Liver (tissue), 3 donors: ENCODE results near the gene CHRNB1.

ENCODE experiments used
- CTCF ChIP-seq: fragments of 150-350 bp; IDR thresholded peaks from 2 replicates; pipeline ENCODE4 v1.5.1; 2017; ENCODE audit warnings: improper control_type of control experiment, low read depth, low read length; ENCODE audit not compliant: missing input control
- JUND ChIP-seq, 2 donors: IDR thresholded peaks; 2 replicates each; pipeline ENCODE4 v1.6.1; 2016; ENCODE audit warnings: antibody characterized with exemption in 2 of 2
- RAD21 ChIP-seq, 2 donors: IDR thresholded peaks; 2 replicates each; pipeline ENCODE4 v1.6.1; 2016; ENCODE audit warnings: antibody characterized with exemption in 2 of 2, mild to moderate bottlenecking in 2 of 2
- donor health status: healthy.
- donor health status: healthy.

GRCh38 chr17:7467498-7467897 lies 22.6 kb downstream of the CHRNB1 start:
- TF ChIP-seq CTCF (no peak), JUND (IDR thresholded peaks at IDR 0.05) (no peak), RAD21 (IDR thresholded peaks at IDR 0.05) (no peak)
